ENCODE data around the gene CATSPER4. TPM values are rescaled to one million over a fixed set of nuclear protein-coding genes. Genes with fewer than 3 reads are reported as not detected.

Gene CATSPER4
- polyA plus RNA-seq, 1 donor from 2014 or later, result not detected

DNA sequence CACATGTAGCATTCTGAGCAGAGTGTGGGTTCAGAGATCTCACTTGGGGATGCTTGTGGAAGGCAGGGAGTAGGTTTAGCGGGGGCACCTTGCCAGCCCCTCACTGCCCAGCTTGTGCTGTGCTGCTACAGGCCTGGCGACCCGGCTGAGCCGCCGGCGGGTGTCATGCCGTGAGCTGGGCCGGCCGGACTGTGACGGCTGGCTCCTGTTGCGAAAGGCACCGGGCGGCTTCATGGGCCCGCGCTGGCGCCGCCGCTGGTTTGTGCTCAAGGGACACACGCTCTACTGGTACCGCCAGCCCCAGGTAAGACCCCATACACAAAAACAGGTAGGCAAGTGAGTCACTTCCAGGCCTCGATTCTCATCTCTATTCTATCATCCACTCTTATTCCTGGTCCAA, 5.5 kb upstream of the CATSPER4 start:
- Histone ChIP-seq H3K9me2 (ENCODE audit: insufficient read depth, low read length) (no peaks in the 10 kb centered on the region), H4K20me1 (ENCODE audit: insufficient read depth) (no peaks in the 10 kb centered on the region), H3K9ac (ENCODE audit: low read length) (no peak overlapping the region), H3K27ac (ENCODE audit: low read length) (no peak overlapping the region), H3K9me3 (ENCODE audit: low read length) (no peaks in the 10 kb centered on the region), H3F3A (ENCODE audit: insufficient read depth, low read length, poor library complexity, severe bottlenecking) (no peaks in the 10 kb centered on the region), H3K36me3 (ENCODE audit: insufficient read depth, low read length) (no peaks in the 10 kb centered on the region), H3K79me2 (replicated peaks; ENCODE audit: insufficient read depth, low read length) (no peaks in the 10 kb centered on the region), H3K4me2 (ENCODE audit: low read length) (no peak overlapping the region), H2AFZ (ENCODE audit: low read depth, low read length) (no peak overlapping the region), H3K27me3 (ENCODE audit: insufficient read depth, low read depth, low read length) (no peaks in the 10 kb centered on the region), H3K4me3 (ENCODE audit: low read length) (no peak overlapping the region)
- TF ChIP-seq POLR2AphosphoS5 (IDR thresholded peaks at IDR 0.05), result no peak
- no peak for TF ChIP-seq EZH2 (IDR thresholded peaks at IDR 0.05; ENCODE audit: borderline replicate concordance, insufficient read depth, low read length, poor library complexity, severe bottlenecking)
- TF ChIP-seq MXI1 (conservative IDR thresholded peaks at IDR 0.05; ENCODE audit: poor library complexity, severe bottlenecking), result no peak
- TF ChIP-seq RAD21 (conservative IDR thresholded peaks at IDR 0.05), result no peak
- TF ChIP-seq TAF1 (IDR thresholded peaks at IDR 0.05; ENCODE audit: low read depth), result no peak
- TF ChIP-seq, protein P1, sequence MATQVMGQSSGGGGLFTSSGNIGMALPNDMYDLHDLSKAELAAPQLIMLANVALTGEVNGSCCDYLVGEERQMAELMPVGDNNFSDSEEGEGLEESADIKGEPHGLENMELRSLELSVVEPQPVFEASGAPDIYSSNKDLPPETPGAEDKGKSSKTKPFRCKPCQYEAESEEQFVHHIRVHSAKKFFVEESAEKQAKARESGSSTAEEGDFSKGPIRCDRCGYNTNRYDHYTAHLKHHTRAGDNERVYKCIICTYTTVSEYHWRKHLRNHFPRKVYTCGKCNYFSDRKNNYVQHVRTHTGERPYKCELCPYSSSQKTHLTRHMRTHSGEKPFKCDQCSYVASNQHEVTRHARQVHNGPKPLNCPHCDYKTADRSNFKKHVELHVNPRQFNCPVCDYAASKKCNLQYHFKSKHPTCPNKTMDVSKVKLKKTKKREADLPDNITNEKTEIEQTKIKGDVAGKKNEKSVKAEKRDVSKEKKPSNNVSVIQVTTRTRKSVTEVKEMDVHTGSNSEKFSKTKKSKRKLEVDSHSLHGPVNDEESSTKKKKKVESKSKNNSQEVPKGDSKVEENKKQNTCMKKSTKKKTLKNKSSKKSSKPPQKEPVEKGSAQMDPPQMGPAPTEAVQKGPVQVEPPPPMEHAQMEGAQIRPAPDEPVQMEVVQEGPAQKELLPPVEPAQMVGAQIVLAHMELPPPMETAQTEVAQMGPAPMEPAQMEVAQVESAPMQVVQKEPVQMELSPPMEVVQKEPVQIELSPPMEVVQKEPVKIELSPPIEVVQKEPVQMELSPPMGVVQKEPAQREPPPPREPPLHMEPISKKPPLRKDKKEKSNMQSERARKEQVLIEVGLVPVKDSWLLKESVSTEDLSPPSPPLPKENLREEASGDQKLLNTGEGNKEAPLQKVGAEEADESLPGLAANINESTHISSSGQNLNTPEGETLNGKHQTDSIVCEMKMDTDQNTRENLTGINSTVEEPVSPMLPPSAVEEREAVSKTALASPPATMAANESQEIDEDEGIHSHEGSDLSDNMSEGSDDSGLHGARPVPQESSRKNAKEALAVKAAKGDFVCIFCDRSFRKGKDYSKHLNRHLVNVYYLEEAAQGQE (IDR thresholded peaks at IDR 0.05; ENCODE audit: borderline replicate concordance), result no peak
- TF ChIP-seq SMC3 (conservative IDR thresholded peaks at IDR 0.05; ENCODE audit: poor library complexity), result no peak
- TF ChIP-seq, protein P2, sequence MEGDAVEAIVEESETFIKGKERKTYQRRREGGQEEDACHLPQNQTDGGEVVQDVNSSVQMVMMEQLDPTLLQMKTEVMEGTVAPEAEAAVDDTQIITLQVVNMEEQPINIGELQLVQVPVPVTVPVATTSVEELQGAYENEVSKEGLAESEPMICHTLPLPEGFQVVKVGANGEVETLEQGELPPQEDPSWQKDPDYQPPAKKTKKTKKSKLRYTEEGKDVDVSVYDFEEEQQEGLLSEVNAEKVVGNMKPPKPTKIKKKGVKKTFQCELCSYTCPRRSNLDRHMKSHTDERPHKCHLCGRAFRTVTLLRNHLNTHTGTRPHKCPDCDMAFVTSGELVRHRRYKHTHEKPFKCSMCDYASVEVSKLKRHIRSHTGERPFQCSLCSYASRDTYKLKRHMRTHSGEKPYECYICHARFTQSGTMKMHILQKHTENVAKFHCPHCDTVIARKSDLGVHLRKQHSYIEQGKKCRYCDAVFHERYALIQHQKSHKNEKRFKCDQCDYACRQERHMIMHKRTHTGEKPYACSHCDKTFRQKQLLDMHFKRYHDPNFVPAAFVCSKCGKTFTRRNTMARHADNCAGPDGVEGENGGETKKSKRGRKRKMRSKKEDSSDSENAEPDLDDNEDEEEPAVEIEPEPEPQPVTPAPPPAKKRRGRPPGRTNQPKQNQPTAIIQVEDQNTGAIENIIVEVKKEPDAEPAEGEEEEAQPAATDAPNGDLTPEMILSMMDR (IDR thresholded peaks at IDR 0.05; ENCODE audit: poor library complexity, severe bottlenecking), result no peak
- TF ChIP-seq EP300 (conservative IDR thresholded peaks at IDR 0.05; ENCODE audit: poor library complexity, severe bottlenecking), result no peak

DNA sequence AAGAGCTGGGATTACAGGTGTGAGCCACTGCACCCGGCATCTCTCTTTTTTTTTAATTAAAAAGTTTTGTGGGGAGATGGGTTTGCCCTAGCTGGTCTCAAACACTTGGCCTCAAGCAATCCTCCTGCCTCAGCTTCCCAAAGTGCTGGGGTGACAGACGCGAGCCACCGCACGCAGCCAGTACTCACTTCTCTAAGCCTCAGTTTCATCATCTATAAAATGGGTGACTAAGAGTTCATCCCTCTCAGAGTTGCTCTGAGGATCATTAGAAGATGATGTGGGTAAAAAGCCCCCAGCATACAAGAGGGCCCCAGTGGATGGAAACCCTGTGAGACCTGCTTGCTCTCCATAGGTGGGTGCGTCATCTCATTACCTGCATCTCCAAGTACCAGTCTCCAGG, 2.5 kb upstream of the CATSPER4 start:
- TF ChIP-seq SMC3 (conservative IDR thresholded peaks at IDR 0.05; ENCODE audit: poor library complexity) (no peak), RAD21 (conservative IDR thresholded peaks at IDR 0.05) (no peak), EZH2 (IDR thresholded peaks at IDR 0.05; ENCODE audit: borderline replicate concordance, insufficient read depth, low read length, poor library complexity, severe bottlenecking) (no peak)
- TF ChIP-seq, protein P2 (IDR thresholded peaks at IDR 0.05; ENCODE audit: poor library complexity, severe bottlenecking), result no peak
- TF ChIP-seq, protein P1 (IDR thresholded peaks at IDR 0.05; ENCODE audit: borderline replicate concordance), result no peak
- Histone ChIP-seq H2AFZ (ENCODE audit: low read depth, low read length) (no peak overlapping the region), H3K9me3 (ENCODE audit: low read length) (no peaks in the 10 kb centered on the region), H3K9me2 (ENCODE audit: insufficient read depth, low read length) (no peaks in the 10 kb centered on the region), H3K9ac (ENCODE audit: low read length) (no peak overlapping the region), H3K4me3 (ENCODE audit: low read length) (no peak overlapping the region), H3K36me3 (ENCODE audit: insufficient read depth, low read length) (no peaks in the 10 kb centered on the region), H3F3A (ENCODE audit: insufficient read depth, low read length, poor library complexity, severe bottlenecking) (no peaks in the 10 kb centered on the region), H3K79me2 (replicated peaks; ENCODE audit: insufficient read depth, low read length) (no peaks in the 10 kb centered on the region), H3K4me2 (ENCODE audit: low read length) (no peak overlapping the region), H3K27me3 (ENCODE audit: insufficient read depth, low read depth, low read length) (no peaks in the 10 kb centered on the region), H3K27ac (ENCODE audit: low read length) (no peak overlapping the region), H4K20me1 (ENCODE audit: insufficient read depth) (no peaks in the 10 kb centered on the region)

Data from neural cell (in vitro differentiated cells).